GM18909 (cell line): ENCODE results near the gene LMO2.

ENCODE experiments used
- ATAC-seq: cut with Tn5 transposase; IDR thresholded peaks from one replicate; pipeline ENCODE4 v1.9.1; 2021; ENCODE audit warnings: mild to moderate bottlenecking; ENCODE audit not compliant: unreplicated experiment, poor library complexity

The LMO2 gene

GRCh38 chr11:33892906-33893594 lies 1.2 kb upstream of the LMO2 start:
- ATAC-seq, result no peak

- ATAC-seq, result no peak
Observed at GRCh38 chr11:33889821-33890378, 2.0 kb downstream of the LMO2 start.

- no peak for ATAC-seq
Observed at GRCh38 chr11:33889296-33889695, 2.6 kb downstream of the LMO2 start.

- ATAC-seq, result no peak
Observed at GRCh38 chr11:33887886-33888285, 4.0 kb downstream of the LMO2 start.

- no peak for ATAC-seq
Observed at GRCh38 chr11:33885338-33886005, 6.4 kb downstream of the LMO2 start.

GRCh38 chr11:33884601-33885000 lies 7.3 kb downstream of the LMO2 start:
- ATAC-seq, result no peak

GRCh38 chr11:33884035-33884434 lies 7.8 kb downstream of the LMO2 start:
- ATAC-seq, result no peak

- ATAC-seq, result no peak
Observed at GRCh38 chr11:33881651-33882503, 10.0 kb downstream of the LMO2 start.

- ATAC-seq, result no peak
Observed at GRCh38 chr11:33880979-33881378, 10.9 kb downstream of the LMO2 start.

- no peak for ATAC-seq
Observed at GRCh38 chr11:33879375-33879774, 12.5 kb downstream of the LMO2 start.

GRCh38 chr11:33877038-33877437 lies 14.8 kb downstream of the LMO2 start:
- ATAC-seq, result no peak

GRCh38 chr11:33875621-33876294 lies 16.1 kb downstream of the LMO2 start:
- no peak for ATAC-seq

GRCh38 chr11:33874910-33875490 lies 16.9 kb downstream of the LMO2 start:
- no peak for ATAC-seq

GRCh38 chr11:33874433-33874832 lies 17.4 kb downstream of the LMO2 start:
- ATAC-seq, result no peak

GRCh38 chr11:33869481-33870422 lies 22.1 kb downstream of the LMO2 start:
- peak; percentile 52 for ATAC-seq

GRCh38 chr11:33868647-33869461 lies 23.0 kb downstream of the LMO2 start:
- ATAC-seq, result peak; percentile 17

- no peak for ATAC-seq
Observed at GRCh38 chr11:33867996-33868646, 23.8 kb downstream of the LMO2 start.

- no peak for ATAC-seq
Observed at GRCh38 chr11:33867561-33867960, 24.3 kb downstream of the LMO2 start.
